Upper lobe of left lung (tissue), 4 donors: ENCODE measurements around the gene SATB1.

Experiments
- CTCF ChIP-seq, 6 experiments: fragments of 450-650 bp in 4 of 6; fragments of 200-600 bp in 2 of 6; sonication (generic) in 2 of 6; IDR thresholded peaks; one replicate each; pipeline ENCODE4 v1.5.1; 2016 to 2019; ENCODE audit warnings: antibody characterized with exemption in 6 of 6
- EP300 ChIP-seq, 4 donors: sonication (generic); formaldehyde crosslinking; IDR thresholded peaks; one replicate each; pipeline ENCODE4 v1.5.1; 2017; ENCODE audit warnings: antibody characterized with exemption in 4 of 4, control low read depth in 2 of 4
- POLR2A ChIP-seq, 4 donors: fragments of 450-650 bp; IDR thresholded peaks; one replicate each; pipeline ENCODE4 v1.5.1; 2016 to 2017; ENCODE audit warnings: antibody characterized with exemption in 4 of 4, mild to moderate bottlenecking in 2 of 4

GRCh38 chr3:18405141-18405540 is 20.0 kb downstream of the SATB1 start:
- no peak for TF ChIP-seq CTCF (IDR thresholded peaks at IDR 0.05)
- TF ChIP-seq EP300 (IDR thresholded peaks at IDR 0.05), result no peak
- no peak for TF ChIP-seq POLR2A (IDR thresholded peaks at IDR 0.05)
